ENCODE results near the gene ZNF547.
A peak's percentile ranks its signal among the peaks of the same experiment; 100 is the strongest.

The ZNF547 gene

DNA sequence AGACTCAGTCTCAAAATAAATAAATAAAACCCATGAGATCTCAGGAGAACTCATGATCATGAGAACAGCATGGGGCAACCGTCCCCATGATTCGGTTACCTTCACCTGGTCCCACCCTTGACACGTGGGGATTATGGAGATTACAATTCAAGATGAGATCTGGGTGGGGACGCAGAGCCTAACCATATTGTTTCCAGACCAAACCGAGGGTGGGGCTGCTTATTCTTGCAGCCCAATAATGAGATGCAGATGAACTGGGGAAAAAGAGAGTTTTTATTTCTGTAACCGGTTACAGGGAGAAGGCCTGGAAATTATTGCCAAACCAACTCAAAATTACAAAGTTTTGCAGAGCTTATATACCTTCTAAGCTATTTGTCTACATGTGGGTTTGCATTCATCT, 12.8 kb downstream of the ZNF547 start:
- no peak for DNase-seq

DNA sequence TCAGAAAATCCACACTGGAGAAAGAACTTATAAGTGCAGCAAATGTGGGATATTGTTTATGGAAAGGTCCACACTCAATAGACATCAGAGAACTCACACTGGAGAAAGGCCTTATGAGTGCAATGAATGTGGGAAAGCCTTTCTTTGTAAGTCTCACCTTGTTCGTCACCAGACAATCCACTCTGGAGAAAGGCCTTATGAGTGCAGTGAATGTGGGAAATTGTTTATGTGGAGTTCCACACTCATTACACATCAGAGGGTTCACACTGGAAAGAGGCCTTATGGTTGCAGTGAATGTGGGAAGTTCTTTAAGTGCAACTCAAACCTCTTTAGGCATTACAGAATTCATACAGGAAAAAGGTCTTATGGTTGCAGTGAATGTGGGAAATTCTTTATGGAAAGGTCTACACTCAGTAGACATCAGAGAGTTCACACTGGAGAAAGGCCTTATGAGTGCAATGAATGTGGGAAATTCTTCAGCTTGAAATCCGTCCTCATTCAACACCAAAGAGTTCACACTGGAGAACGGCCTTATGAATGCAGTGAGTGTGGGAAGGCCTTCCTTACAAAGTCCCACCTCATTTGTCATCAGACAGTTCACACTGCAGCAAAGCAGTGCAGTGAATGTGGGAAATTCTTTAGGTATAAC, 14.3 kb downstream of the ZNF547 start:
- DNase-seq = no peak

DNA sequence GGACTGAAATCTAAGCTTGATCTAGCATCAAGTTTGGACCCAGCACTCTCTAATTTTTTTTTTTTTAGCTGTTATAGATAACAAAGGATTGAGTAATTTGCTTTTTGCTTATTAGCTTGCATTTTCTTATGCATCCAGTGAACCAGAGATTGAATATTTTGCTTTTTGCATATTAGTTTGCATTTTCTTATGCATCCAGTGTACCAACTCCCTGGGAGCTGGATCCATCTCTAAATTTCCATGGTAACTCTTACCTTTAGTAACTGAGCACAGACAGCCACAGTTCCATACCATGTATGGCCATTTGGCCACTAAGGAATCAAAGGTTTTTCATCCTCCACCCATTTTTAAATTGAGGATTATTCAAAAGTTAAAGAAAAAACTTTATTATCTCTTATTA, 17.6 kb downstream of the ZNF547 start:
- DNase-seq = no peak

DNA sequence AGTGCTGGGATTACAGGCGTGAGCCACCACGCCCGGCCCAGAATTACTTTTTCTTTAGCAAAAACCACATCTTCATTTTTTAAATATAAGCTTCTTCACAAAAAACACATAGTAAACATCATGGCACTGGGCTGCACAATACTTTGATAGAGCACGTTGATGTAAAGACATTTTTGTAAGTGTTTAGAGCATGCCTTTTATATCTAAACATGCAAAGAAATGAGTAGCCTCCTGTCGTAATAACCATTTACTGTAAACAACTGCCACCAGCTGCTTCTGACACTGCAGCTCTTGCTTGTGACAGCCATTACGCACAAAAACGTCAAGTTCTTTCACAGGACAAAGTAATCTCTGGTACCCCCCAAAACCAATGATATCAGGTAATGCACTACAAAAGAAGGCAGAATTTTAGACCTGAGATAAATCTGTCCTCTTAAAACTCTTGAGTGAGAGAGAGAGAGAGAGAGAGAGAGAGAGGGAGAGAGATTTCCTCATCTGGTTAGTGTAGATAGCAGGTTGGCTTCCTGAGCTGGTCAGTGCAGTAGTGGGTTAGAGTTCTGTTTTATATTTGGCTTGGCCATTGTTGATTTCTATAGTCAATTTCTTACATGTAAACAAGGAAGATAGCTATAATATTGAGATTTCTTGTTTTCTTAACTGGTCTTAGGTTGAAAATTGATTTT, 19.6 kb downstream of the ZNF547 start:
- DNase-seq = no peak

- no peak for DNase-seq
These were observed 25.9 kb downstream of the ZNF547 start for GRCh38 chr19:57389194-57389729.

- peak; percentile 91 for DNase-seq
These were observed 26.6 kb downstream of the ZNF547 start, which contains the start of gene ZNF548 for GRCh38 chr19:57389730-57390598. ZNF548 (plus strand) TSS chr19:57389854; CDS start chr19:57390100, 246 bp downstream.

DNA sequence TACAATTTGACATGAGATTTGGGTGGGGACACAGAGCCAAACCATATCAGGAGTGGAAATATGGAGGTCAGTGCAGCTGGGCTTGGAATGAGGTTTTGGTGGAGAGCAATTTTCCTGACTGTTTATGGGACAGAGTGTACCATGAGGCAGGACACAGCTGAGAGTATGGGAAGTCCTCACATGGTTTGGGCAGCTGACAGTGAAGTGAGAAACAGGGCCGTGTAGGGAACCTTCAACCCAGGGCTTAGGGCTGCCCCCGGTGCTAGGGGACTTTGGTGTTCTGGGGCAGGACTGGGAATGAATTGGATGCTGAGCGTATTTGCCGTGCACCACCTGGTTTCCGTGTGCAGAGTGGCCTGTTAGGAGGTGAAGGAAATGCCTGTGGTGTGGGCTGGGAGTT, 32.4 kb downstream of the ZNF547 start:
- DNase-seq = no peak

GRCh38 chr19:57398868-57399267, 35.5 kb downstream of the ZNF547 start:
- DNase-seq = no peak

GRCh38 chr19:57403737-57404563, 40.6 kb downstream of the ZNF547 start:
- no peak for DNase-seq

GRCh38 chr19:57406516-57407123, 43.3 kb downstream of the ZNF547 start:
- DNase-seq = peak; percentile 64

DNA sequence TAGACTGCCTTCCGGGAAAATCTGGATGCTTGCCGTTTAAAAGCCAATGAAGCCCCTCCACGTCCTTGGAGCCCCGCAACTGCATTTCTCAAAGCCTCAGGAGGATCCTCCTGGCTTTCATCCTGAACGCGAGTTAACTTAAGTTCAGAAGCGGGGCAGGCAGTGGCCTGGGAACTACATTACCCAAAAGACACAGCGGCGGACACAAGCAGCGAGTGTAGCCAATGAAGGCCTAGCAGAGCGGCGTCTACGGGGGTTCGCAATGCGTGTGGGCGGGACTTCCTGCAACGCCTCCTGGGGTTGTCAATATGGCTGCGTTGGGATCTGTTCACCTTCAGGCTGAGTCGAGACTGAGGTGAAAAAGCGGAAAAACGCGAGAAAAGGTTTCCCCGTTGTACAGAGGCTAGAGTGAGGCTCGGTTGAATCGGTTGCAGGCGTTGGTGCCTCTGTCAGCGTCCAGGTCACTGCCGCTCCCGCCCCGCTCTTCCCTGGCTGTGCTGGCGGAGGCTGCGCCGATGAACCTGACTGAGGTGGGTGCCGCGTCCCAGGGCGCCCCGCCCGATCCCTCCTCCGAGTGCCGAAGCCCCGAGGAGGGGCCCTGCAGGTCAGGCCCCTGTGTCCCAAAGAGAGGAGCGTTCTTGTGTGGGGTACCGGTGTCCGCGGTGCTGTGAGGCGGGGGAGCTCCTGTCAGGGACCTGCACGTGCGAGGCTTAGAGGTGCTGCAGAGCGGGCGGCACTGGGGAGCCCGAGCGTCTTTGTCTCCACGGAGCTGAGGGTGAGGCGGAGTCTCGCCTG, 47.7 kb downstream of the ZNF547 start, which contains the start of gene ZNF17:
Gene ZNF17 (plus strand): TSS at position 285 of the 795 bp plus-strand sequence. CDS start 2,455 bp downstream, outside the sequence.
- peak; percentile 86 for DNase-seq

GRCh38 chr19:57419439-57419838, 56.1 kb downstream of the ZNF547 start:
- no peak for DNase-seq

GRCh38 chr19:57421037-57421436, 57.7 kb downstream of the ZNF547 start:
- DNase-seq = no peak

Data from activated CD4-positive, CD25-positive, alpha-beta regulatory T cell treated with anti-CD3 and anti-CD28 coated beads, Interleukin-2, amount 50 U/mL, for 72 hours (primary cell).